22Rv1 (cell line): ENCODE measurements around the gene KYAT1.

Source experiments
- ZFX ChIP-seq: fragments of 450-650 bp; IDR thresholded peaks from 2 replicates; pipeline ENCODE4 v1.6.1; 2017; ENCODE audit warnings: antibody characterized with exemption, borderline replicate concordance
- TF ChIP-seq, protein P1 (sequence below): fragments of 450-650 bp; IDR thresholded peaks from 2 replicates; pipeline ENCODE4 v1.5.1; 2017; ENCODE audit warnings: mild to moderate bottlenecking

DNA sequence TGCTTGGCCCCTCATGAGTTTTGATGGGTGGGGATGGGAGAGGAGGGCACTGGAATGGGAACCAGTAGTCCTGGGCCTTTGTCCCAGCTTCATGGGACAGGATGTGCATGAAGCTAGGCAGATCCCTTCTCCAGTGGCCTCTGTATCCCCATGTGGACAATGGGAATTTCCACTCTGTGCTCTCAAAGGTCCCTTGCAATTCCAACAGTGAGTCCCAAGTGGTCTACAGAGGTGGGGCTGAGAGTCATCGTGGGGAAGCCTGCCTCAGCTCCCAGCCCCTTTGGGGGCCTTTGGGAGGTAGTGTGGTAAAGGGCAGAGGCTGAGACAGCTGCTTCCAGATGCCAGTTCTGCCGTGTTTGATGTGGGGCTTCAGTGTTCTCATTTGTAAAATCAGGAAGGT lies 37.2 kb upstream of the KYAT1 start:
- TF ChIP-seq, protein P1, sequence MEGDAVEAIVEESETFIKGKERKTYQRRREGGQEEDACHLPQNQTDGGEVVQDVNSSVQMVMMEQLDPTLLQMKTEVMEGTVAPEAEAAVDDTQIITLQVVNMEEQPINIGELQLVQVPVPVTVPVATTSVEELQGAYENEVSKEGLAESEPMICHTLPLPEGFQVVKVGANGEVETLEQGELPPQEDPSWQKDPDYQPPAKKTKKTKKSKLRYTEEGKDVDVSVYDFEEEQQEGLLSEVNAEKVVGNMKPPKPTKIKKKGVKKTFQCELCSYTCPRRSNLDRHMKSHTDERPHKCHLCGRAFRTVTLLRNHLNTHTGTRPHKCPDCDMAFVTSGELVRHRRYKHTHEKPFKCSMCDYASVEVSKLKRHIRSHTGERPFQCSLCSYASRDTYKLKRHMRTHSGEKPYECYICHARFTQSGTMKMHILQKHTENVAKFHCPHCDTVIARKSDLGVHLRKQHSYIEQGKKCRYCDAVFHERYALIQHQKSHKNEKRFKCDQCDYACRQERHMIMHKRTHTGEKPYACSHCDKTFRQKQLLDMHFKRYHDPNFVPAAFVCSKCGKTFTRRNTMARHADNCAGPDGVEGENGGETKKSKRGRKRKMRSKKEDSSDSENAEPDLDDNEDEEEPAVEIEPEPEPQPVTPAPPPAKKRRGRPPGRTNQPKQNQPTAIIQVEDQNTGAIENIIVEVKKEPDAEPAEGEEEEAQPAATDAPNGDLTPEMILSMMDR, result no peak
- no peak for TF ChIP-seq ZFX
